Activated naive CD4-positive, alpha-beta T cell (primary cell): ENCODE measurements around the gene PSG1.
"Not testable (repeated sequence)": the region's sequence is repeated elsewhere in the genome, so short reads cannot be mapped to it uniquely, and the experiment has no call there.

ENCODE experiments used
- DNase-seq, 4 experiments: peaks; one replicate each; lab custom pipeline; 2025; lab: John Stamatoyannopoulos, UW

PSG1 gene

GRCh38 chr19:42879613-42880012 lies at the start of gene PSG1:
Gene PSG1 (minus strand): TSS chr19:42879713. CDS start chr19:42879581, 132 bp downstream.
- DNase-seq: no peak

- DNase-seq: no peak
These were observed 49.4 kb upstream of the PSG1 start for GRCh38 chr19:42928896-42929295.

GRCh38 chr19:42926781-42927180 lies 47.3 kb upstream of the PSG1 start:
- no peak for DNase-seq

- DNase-seq: not testable (repeated sequence)
These were observed 43.6 kb upstream of the PSG1 start for GRCh38 chr19:42923106-42923505.

GRCh38 chr19:42920971-42921370 lies 41.5 kb upstream of the PSG1 start:
- DNase-seq: not testable (repeated sequence)

GRCh38 chr19:42919757-42920079 lies 40.2 kb upstream of the PSG1 start:
- no peak for DNase-seq

- DNase-seq: not testable (repeated sequence)
These were observed 39.7 kb upstream of the PSG1 start for GRCh38 chr19:42919070-42919756.

GRCh38 chr19:42918377-42919069 lies 39.0 kb upstream of the PSG1 start:
- DNase-seq: not testable (repeated sequence)

- DNase-seq: not testable (repeated sequence)
These were observed 38.1 kb upstream of the PSG1 start, which contains the start of gene PSG6 for GRCh38 chr19:42917634-42918033. Gene PSG6 (minus strand): TSS chr19:42917894. CDS start chr19:42917792, 102 bp downstream.

GRCh38 chr19:42916931-42917330 lies 37.4 kb upstream of the PSG1 start:
- not testable (repeated sequence) for DNase-seq

GRCh38 chr19:42913516-42913915 lies 34.0 kb upstream of the PSG1 start:
- not testable (repeated sequence) for DNase-seq

- not testable (repeated sequence) for DNase-seq
These were observed 33.4 kb upstream of the PSG1 start for GRCh38 chr19:42912941-42913340.

- not testable (repeated sequence) for DNase-seq
These were observed 32.2 kb upstream of the PSG1 start for GRCh38 chr19:42911731-42912130.

GRCh38 chr19:42906162-42906561 lies 26.6 kb upstream of the PSG1 start:
- DNase-seq: not testable (repeated sequence)

GRCh38 chr19:42900561-42900960 lies 21.0 kb upstream of the PSG1 start:
- DNase-seq: not testable (repeated sequence)

- DNase-seq: not testable (repeated sequence)
These were observed 20.2 kb upstream of the PSG1 start for GRCh38 chr19:42899674-42900073.

GRCh38 chr19:42899110-42899509 lies 19.6 kb upstream of the PSG1 start:
- DNase-seq: not testable (repeated sequence)

GRCh38 chr19:42898656-42899055 lies 19.1 kb upstream of the PSG1 start:
- not testable (repeated sequence) for DNase-seq

GRCh38 chr19:42897729-42898128 lies 18.2 kb upstream of the PSG1 start:
- DNase-seq: not testable (repeated sequence)

- DNase-seq: not testable (repeated sequence)
These were observed 10.9 kb upstream of the PSG1 start for GRCh38 chr19:42890446-42890845.

- not testable (repeated sequence) for DNase-seq
These were observed 8.4 kb upstream of the PSG1 start for GRCh38 chr19:42887876-42888445.

GRCh38 chr19:42882730-42883129 lies 3.2 kb upstream of the PSG1 start:
- DNase-seq: not testable (repeated sequence)

GRCh38 chr19:42882010-42882409 lies 2.5 kb upstream of the PSG1 start:
- DNase-seq: not testable (repeated sequence)
